OCI-LY7 (cell line): ENCODE results near the gene ADAM12.

Experiments used
- CTCF ChIP-seq: fragments of 200-600 bp; sonication (generic); conservative IDR thresholded peaks from 2 replicates; pipeline ENCODE4 v1.5.1; 2014; ENCODE audit warnings: mild to moderate bottlenecking, antibody characterized with exemption, low read length, moderate library complexity, mixed read lengths
- EZH2phosphoT487 ChIP-seq: fragments of 200-600 bp; sonication (generic); IDR thresholded peaks from 2 replicates; pipeline ENCODE4 v1.6.1; 2018; ENCODE audit warnings: low read depth, borderline replicate concordance, mild to moderate bottlenecking, mixed run types, antibody characterized with exemption, low read length, moderate library complexity, mixed read lengths

GRCh38 chr10:126126023-126126422 is 262.3 kb downstream of the ADAM12 start:
- TF ChIP-seq CTCF = no peak
- no peak for TF ChIP-seq EZH2phosphoT487
